IMR-90 (cell line): Measurements from ENCODE around the gene CTBP2. TPM values are rescaled to one million over a fixed set of nuclear protein-coding genes. Genes with fewer than 3 reads are reported as not detected.

Experiments used
- ATAC-seq: fragments of 200-7000 bp; cut with Tn5 transposase; 2 replicates; pipeline ENCODE4 v1.9.1; 2020; ENCODE audit warnings: low read depth, mild to moderate bottlenecking, moderate library complexity
- BruUV-seq: library from RNA; stranded (reverse); fragments of 400-500 nt; replicated peaks from 2 replicates; lab custom pipeline; 2021; lab: Mats Ljungman, UMichigan
- CTCF ChIA-PET: fragments of 300-600 bp; formaldehyde crosslinking; extraction: SDS; loops from one replicate; lab custom pipeline; 2021; ENCODE audit warnings: antibody characterized with exemption; lab: Yijun Ruan, JAX
- POLR2A ChIA-PET: fragments of 300-600 bp; sonication (Branson Sonifier 250); formaldehyde crosslinking; loops from one replicate; lab custom pipeline; 2022; ENCODE audit warnings: antibody characterized with exemption; ENCODE audit not compliant: unreplicated experiment; lab: Charles Lee
- DNase-seq: peaks from one replicate; pipeline ENCODE4 v3.0.0; 2013
- H2AFZ ChIP-seq: replicated peaks from 2 replicates; pipeline ENCODE3; 2013; ENCODE audit warnings: low read length, mild to moderate bottlenecking; ENCODE audit not compliant: poor library complexity
- H2AK5ac ChIP-seq: 2 replicates; pipeline ENCODE4 v1.6.1; 2013; ENCODE audit warnings: low read depth, low read length, inconsistent platforms
- H2AK9ac ChIP-seq: replicated peaks from 2 replicates; pipeline ENCODE3; 2013; ENCODE audit warnings: mild to moderate bottlenecking, low read depth, low read length, moderate library complexity; ENCODE audit not compliant: poor library complexity
- H2BK120ac ChIP-seq: 2 replicates; pipeline ENCODE4 v1.6.1; 2013; ENCODE audit warnings: low read depth, low read length, inconsistent platforms
- H2BK15ac ChIP-seq: 3 replicates; pipeline ENCODE4 v1.6.1; 2013; ENCODE audit warnings: low read depth, low read length, inconsistent platforms
- H2BK20ac ChIP-seq: 2 replicates; pipeline ENCODE4 v1.6.1; 2013; ENCODE audit warnings: low read depth, mild to moderate bottlenecking, inconsistent platforms, low read length, moderate library complexity
- H2BK5ac ChIP-seq: 2 replicates; pipeline ENCODE4 v1.6.1; 2013; ENCODE audit warnings: mild to moderate bottlenecking, low read depth, low read length, inconsistent platforms; ENCODE audit not compliant: poor library complexity, severe bottlenecking
- H3K14ac ChIP-seq: replicated peaks from 2 replicates; pipeline ENCODE4 v1.6.1; 2013; ENCODE audit warnings: low read depth, low read length, inconsistent platforms
- H3K18ac ChIP-seq: 2 replicates; pipeline ENCODE4 v1.6.1; 2013; ENCODE audit warnings: low read depth, low read length, control low read depth
- H3K23ac ChIP-seq: 2 replicates; pipeline ENCODE4 v1.6.1; 2013; ENCODE audit warnings: low read depth, low read length, inconsistent platforms
- H3K27ac ChIP-seq: 2 replicates; pipeline ENCODE4 v1.5.1; 2013; ENCODE audit warnings: mild to moderate bottlenecking, control low read depth, low read length; ENCODE audit not compliant: insufficient read depth
- H3K27me3 ChIP-seq: 2 replicates; pipeline ENCODE4 v1.6.1; 2013; ENCODE audit warnings: low read length; ENCODE audit not compliant: control insufficient read depth, insufficient read depth
- H3K36me3 ChIP-seq: 2 replicates; pipeline ENCODE4 v1.6.1; 2013; ENCODE audit warnings: low read length, mixed read lengths; ENCODE audit not compliant: control insufficient read depth, insufficient read depth
- H3K4ac ChIP-seq: 2 replicates; pipeline ENCODE4 v1.6.1; 2013; ENCODE audit warnings: low read depth, low read length, inconsistent platforms
- H3K4me1 ChIP-seq: 2 replicates; pipeline ENCODE4 v1.6.1; 2013; ENCODE audit warnings: low read length, mixed read lengths; ENCODE audit not compliant: control insufficient read depth, insufficient read depth
- H3K4me2 ChIP-seq: 2 replicates; pipeline ENCODE4 v1.6.1; 2013; ENCODE audit warnings: low read depth, mild to moderate bottlenecking, control low read depth, low read length, moderate library complexity
- H3K4me3 ChIP-seq: 2 replicates; pipeline ENCODE4 v1.5.1; 2013; ENCODE audit warnings: low read depth, mild to moderate bottlenecking, control low read depth, low read length, moderate library complexity; ENCODE audit not compliant: insufficient read depth
- H3K56ac ChIP-seq: 2 replicates; pipeline ENCODE4 v1.6.1; 2013; ENCODE audit warnings: low read length, inconsistent platforms; ENCODE audit not compliant: insufficient read depth; ENCODE audit errors: extremely low read depth
- H3K79me1 ChIP-seq, 2 experiments: 2 replicates each; pipeline ENCODE4 v1.6.1; 2013; ENCODE audit warnings: low read length in 2 of 2, inconsistent platforms in 1 of 2, low read depth in 1 of 2
- H3K9ac ChIP-seq: 2 replicates; pipeline ENCODE4 v1.6.1; 2013; ENCODE audit warnings: low read depth, low read length, control low read depth
- H3K9me1 ChIP-seq: 2 replicates; pipeline ENCODE4 v1.6.1; 2013; ENCODE audit warnings: low read length, inconsistent platforms; ENCODE audit not compliant: insufficient read depth
- H3K9me3 ChIP-seq: 2 replicates; pipeline ENCODE4 v1.6.1; 2013; ENCODE audit warnings: low read length; ENCODE audit not compliant: control insufficient read depth, insufficient read depth
- H4K20me1 ChIP-seq: 2 replicates; pipeline ENCODE4 v1.6.1; 2013; ENCODE audit warnings: low read length, inconsistent platforms; ENCODE audit not compliant: insufficient read depth
- H4K5ac ChIP-seq: 2 replicates; pipeline ENCODE4 v1.6.1; 2013; ENCODE audit warnings: mild to moderate bottlenecking, low read depth, low read length, control low read depth
- H4K8ac ChIP-seq, 2 experiments: 2 replicates each; pipeline ENCODE4 v1.6.1; 2013; ENCODE audit warnings: low read depth in 2 of 2, low read length in 2 of 2, control low read depth in 1 of 2, inconsistent platforms in 1 of 2
- H4K91ac ChIP-seq: 2 replicates; pipeline ENCODE4 v1.6.1; 2013; ENCODE audit warnings: low read depth, low read length, inconsistent platforms; ENCODE audit not compliant: insufficient read depth
- BHLHE40 ChIP-seq: fragments of 150-350 bp; IDR thresholded peaks from 2 replicates; pipeline ENCODE4 v1.6.1; 2016; ENCODE audit warnings: mild to moderate bottlenecking, low read depth, low read length
- CEBPB ChIP-seq: IDR thresholded peaks from 2 replicates; pipeline ENCODE4 v1.6.1; 2012; ENCODE audit warnings: low read depth, low read length, improper control_type of control experiment
- CHD1 ChIP-seq: IDR thresholded peaks from 2 replicates; pipeline ENCODE4 v1.6.1; 2012; ENCODE audit warnings: low read depth, low read length, improper control_type of control experiment
- CTCF ChIP-seq: conservative IDR thresholded peaks from 2 replicates; pipeline ENCODE4 v1.5.1; 2012; ENCODE audit warnings: mild to moderate bottlenecking, low read depth, low read length, improper control_type of control experiment
- ELK1 ChIP-seq: fragments of 150-350 bp; IDR thresholded peaks from 2 replicates; pipeline ENCODE4 v1.6.1; 2016; ENCODE audit warnings: low read depth, mild to moderate bottlenecking, low read length, moderate library complexity, borderline replicate concordance
- FOS ChIP-seq: fragments of 150-350 bp; IDR thresholded peaks from 2 replicates; pipeline ENCODE4 v1.6.1; 2016; ENCODE audit warnings: low read depth, low read length
- MAFK ChIP-seq: IDR thresholded peaks from 2 replicates; pipeline ENCODE4 v1.6.1; 2012; ENCODE audit warnings: low read depth, low read length, improper control_type of control experiment
- MAZ ChIP-seq: IDR thresholded peaks from 2 replicates; pipeline ENCODE4 v1.6.1; 2012; ENCODE audit warnings: low read depth, mild to moderate bottlenecking, low read length, improper control_type of control experiment, moderate library complexity, borderline replicate concordance
- MXI1 ChIP-seq: IDR thresholded peaks from 2 replicates; pipeline ENCODE4 v1.6.1; 2012; ENCODE audit warnings: low read depth, mild to moderate bottlenecking, low read length, moderate library complexity, borderline replicate concordance
- NFE2L2 ChIP-seq: fragments of 150-350 bp; IDR thresholded peaks from 2 replicates; pipeline ENCODE4 v1.6.1; 2016; ENCODE audit warnings: low read depth, mild to moderate bottlenecking, low read length
- POLR2A ChIP-seq: IDR thresholded peaks from 2 replicates; pipeline ENCODE4 v1.6.1; 2012; ENCODE audit warnings: mild to moderate bottlenecking, low read depth, low read length
- RAD21 ChIP-seq: IDR thresholded peaks from 2 replicates; pipeline ENCODE4 v1.6.1; 2012; ENCODE audit warnings: low read length, improper control_type of control experiment
- RCOR1 ChIP-seq: IDR thresholded peaks from 2 replicates; pipeline ENCODE4 v1.6.1; 2012; ENCODE audit warnings: mild to moderate bottlenecking, low read length, improper control_type of control experiment; ENCODE audit not compliant: insufficient replicate concordance
- RFX5 ChIP-seq: IDR thresholded peaks from 2 replicates; pipeline ENCODE4 v1.8.0; 2012; ENCODE audit warnings: low read depth, mild to moderate bottlenecking, low read length, moderate library complexity
- SMC3 ChIP-seq: fragments of 150-350 bp; IDR thresholded peaks from 2 replicates; pipeline ENCODE4 v1.6.1; 2016; ENCODE audit warnings: low read depth, mild to moderate bottlenecking, antibody characterized with exemption, low read length, moderate library complexity
- USF2 ChIP-seq: fragments of 150-350 bp; IDR thresholded peaks from 2 replicates; pipeline ENCODE4 v1.6.1; 2017; ENCODE audit warnings: mild to moderate bottlenecking, antibody characterized with exemption, low read length, low read depth
- WGBS, 2 experiments: methylation state at CpG; one replicate each; pipeline versions ENCODE4 v1.1.5 to v1.1.7; 2013; ENCODE audit warnings: missing lambda C conversion rate in 2 of 2; ENCODE audit not compliant: insufficient read length in 1 of 2; ENCODE audit errors: extremely low coverage in 2 of 2; 5-methylcytosine and 5-hydroxymethylcytosine counted together
- dilution Hi-C: fragments of 300-500 bp; cut with HindIII; formaldehyde crosslinking; loops from one replicate; pipeline ENCODE4 v1.14.3; 2018; ENCODE audit warnings: low sequenced_read_pairs; ENCODE audit not compliant: unreplicated experiment
- in situ Hi-C: fragments of 300-500 bp; cut with MboI; formaldehyde crosslinking; loops from 3 replicates; pipeline ENCODE4 v1.14.3; 2019; ENCODE audit warnings: low sequenced_read_pairs, inconsistent platforms, mixed read lengths
- intact Hi-C: fragments of 100-400 bp; cut with micrococcal nuclease; formaldehyde crosslinking; loops from 2 replicates; pipeline ENCODE4 v1.10.0; 2022
- polyA plus RNA-seq, 3 experiments: library from polyadenylated mRNA; depleted of rRNA; stranded (reverse); fragments of >200 nt; gene quantifications; 2 replicates each; pipeline ENCODE4 v1.2.3, GENCODE V29; 2012; ENCODE audit warnings: low replicate concordance in 1 of 3
- total RNA-seq: library from RNA; depleted of rRNA; stranded (reverse); fragments of >200 nt; gene quantifications from 2 replicates; pipeline ENCODE4 v1.2.3, GENCODE V29; 2012

The CTBP2 gene
- total and polyA plus RNA-seq, 2 of the 4 experiments (the other 2 are of a cell fraction): 81.0 to 86.6 TPM

GRCh38 chr10:125102821-125103220, 57.5 kb downstream of the CTBP2 start:
- H3K4me2 ChIP-seq: no peak overlapping the region

More at GRCh38 chr10:125102821-125103220, 57.5 kb downstream of the CTBP2 start:
- Histone ChIP-seq H3K9me1 (peaks cover 48% of the 10 kb centered on the region), H3K79me1 (peaks cover 54 to 92% of the 10 kb centered on the region in 2 experiments), H2BK15ac (no peak overlapping the region), H3K27me3 (no peaks in the 10 kb centered on the region), H3K56ac (peak overlapping the region; percentile 26; the same call in 1 of the 2 replicates), H3K9ac (no peak overlapping the region), H3K4me3 (no peak overlapping the region), H2BK5ac (peak overlapping the region; percentile 3), H2BK120ac (no peak overlapping the region), H3K23ac (peak overlapping the region; percentile 6; the same call in 1 of the 2 replicates), H4K20me1 (peaks cover 82% of the 10 kb centered on the region), H3K18ac (no peak overlapping the region), H4K5ac (no peak overlapping the region), H2AFZ (no peak overlapping the region), H3K9me3 (no peaks in the 10 kb centered on the region), H3K27ac (peak overlapping the region; percentile 8; the same call in 1 of the 2 replicates), H2BK20ac (no peak overlapping the region), H3K14ac (peak overlapping the region; percentile 12; the same call in 1 of the 2 replicates), H2AK5ac (peak overlapping the region; percentile 43; the same call in 1 of the 2 replicates), H4K91ac (0 out of 2 replicates have a peak overlapping the region, but pooled peaks have one; percentile 19), H2AK9ac (peak overlapping the region; percentile 73), H3K4me1 (peaks cover 12% of the 10 kb centered on the region), H3K36me3 (peaks cover 23% of the 10 kb centered on the region; the same call in 1 of the 2 replicates), H3K4ac (peak overlapping the region; percentile 68), H4K8ac (peak overlapping the region in 1 of 2 experiments; percentile 54; a peak in 1 of 4 replicates)
- intact Hi-C loops (loop anchor here (5.0 kb wide), 1 partner anchor 44 kb away; no protein-coding TSS in a partner anchor), in situ Hi-C loops (no loop called here), dilution Hi-C loops (no loop called here)
- TF ChIP-seq NFE2L2 (no peak), RCOR1 (no peak), SMC3 (no peak), MAZ (no peak), RAD21 (no peak), USF2 (no peak), CHD1 (no peak), BHLHE40 (no peak), RFX5 (no peak), ELK1 (no peak), CTCF (no peak), CEBPB (no peak), MXI1 (no peak), FOS (no peak), POLR2A (no peak), MAFK (no peak)
- no peak for ATAC-seq
- CTCF ChIA-PET: no interaction called here
- POLR2A ChIA-PET: no interaction called here
- no peak for DNase-seq
- no TSS peak for BruUV-seq
- 94% methylated on average over 3 of the region's 10 CpGs; no CpG with 5 or more reads in 1 of the 2 experiments for WGBS, 2 experiments
